H9 (cell line): ENCODE measurements around the gene UQCRC2. TPM values are rescaled to one million over a fixed set of nuclear protein-coding genes. Genes with fewer than 3 reads are reported as not detected.

Source experiments
- DNase-seq: peaks from one replicate; pipeline ENCODE4 v3.0.0-alpha.2; 2017
- H2AFZ ChIP-seq: one replicate; pipeline ENCODE4 v1.6.1; 2013; ENCODE audit warnings: mild to moderate bottlenecking, low read length, control low read depth, moderate library complexity
- H2AK5ac ChIP-seq: 2 replicates; pipeline ENCODE4 v1.6.1; 2013; ENCODE audit warnings: low read length, control low read depth, mixed read lengths; ENCODE audit not compliant: insufficient read length
- H2BK120ac ChIP-seq: one replicate; pipeline ENCODE4 v1.6.1; 2013; ENCODE audit warnings: low read depth, mild to moderate bottlenecking, low read length, control low read depth, inconsistent platforms; ENCODE audit not compliant: poor library complexity, severe bottlenecking
- H2BK12ac ChIP-seq: 2 replicates; pipeline ENCODE4 v1.6.1; 2013; ENCODE audit warnings: low read length, control low read depth, mixed read lengths, low read depth; ENCODE audit not compliant: insufficient read length
- H2BK15ac ChIP-seq: 2 replicates; pipeline ENCODE4 v1.6.1; 2013; ENCODE audit warnings: low read depth, low read length, control low read depth
- H2BK20ac ChIP-seq: one replicate; pipeline ENCODE4 v1.6.1; 2013; ENCODE audit warnings: low read depth, mild to moderate bottlenecking, low read length, control low read depth, inconsistent platforms; ENCODE audit not compliant: poor library complexity, severe bottlenecking
- H2BK5ac ChIP-seq: 2 replicates; pipeline ENCODE4 v1.6.1; 2013; ENCODE audit warnings: low read length, control low read depth, mixed read lengths; ENCODE audit not compliant: insufficient read length
- H3K14ac ChIP-seq: 2 replicates; pipeline ENCODE4 v1.6.1; 2013; ENCODE audit warnings: low read length, control low read depth; ENCODE audit not compliant: insufficient read depth
- H3K18ac ChIP-seq: 2 replicates; pipeline ENCODE4 v1.6.1; 2013; ENCODE audit warnings: low read depth, mild to moderate bottlenecking, mixed read lengths, low read length, control low read depth; ENCODE audit not compliant: insufficient read length
- H3K23ac ChIP-seq: 2 replicates; pipeline ENCODE4 v1.6.1; 2013; ENCODE audit warnings: low read length, control low read depth, mixed read lengths, low read depth; ENCODE audit not compliant: insufficient read length
- H3K23me2 ChIP-seq: 2 replicates; pipeline ENCODE4 v1.6.1; 2013; ENCODE audit warnings: low read depth, mild to moderate bottlenecking, mixed read lengths, low read length, control low read depth; ENCODE audit not compliant: insufficient read length, poor library complexity, severe bottlenecking
- H3K27ac ChIP-seq: 2 replicates; pipeline ENCODE4 v1.5.1; 2013; ENCODE audit warnings: low read length, control low read depth, mixed read lengths, low read depth; ENCODE audit not compliant: insufficient read length
- H3K27me3 ChIP-seq: 2 replicates; pipeline ENCODE4 v1.6.1; 2013; ENCODE audit warnings: low read length, control low read depth, inconsistent platforms; ENCODE audit not compliant: insufficient read depth
- H3K4ac ChIP-seq: 2 replicates; pipeline ENCODE4 v1.6.1; 2013; ENCODE audit warnings: low read depth, mild to moderate bottlenecking, control low read depth, inconsistent platforms, low read length, moderate library complexity
- H3K4me1 ChIP-seq: 2 replicates; pipeline ENCODE4 v1.6.1; 2013; ENCODE audit warnings: low read length, control low read depth, inconsistent platforms; ENCODE audit not compliant: insufficient read depth
- H3K4me2 ChIP-seq: 2 replicates; pipeline ENCODE4 v1.6.1; 2013; ENCODE audit warnings: low read length, control low read depth, mixed read lengths; ENCODE audit not compliant: insufficient read length, insufficient read depth
- H3K56ac ChIP-seq: 2 replicates; pipeline ENCODE4 v1.6.1; 2013; ENCODE audit warnings: low read depth, mild to moderate bottlenecking, mixed read lengths, low read length, control low read depth; ENCODE audit not compliant: insufficient read length
- H3K79me1 ChIP-seq: 2 replicates; pipeline ENCODE4 v1.6.1; 2013; ENCODE audit warnings: low read depth, mild to moderate bottlenecking, moderate library complexity, low read length, control low read depth, inconsistent platforms; ENCODE audit not compliant: insufficient read depth, poor library complexity, severe bottlenecking
- H3K79me2 ChIP-seq: 2 replicates; pipeline ENCODE4 v1.6.1; 2013; ENCODE audit warnings: low read length, control low read depth, inconsistent platforms; ENCODE audit not compliant: insufficient read depth
- H3K9ac ChIP-seq: 2 replicates; pipeline ENCODE4 v1.6.1; 2013; ENCODE audit warnings: low read length, control low read depth, mixed read lengths; ENCODE audit not compliant: insufficient read length; ENCODE audit errors: extremely low read depth
- H3K9me3 ChIP-seq: one replicate; pipeline ENCODE4 v1.6.1; 2013; ENCODE audit warnings: low read depth, low read length, inconsistent platforms; ENCODE audit not compliant: control insufficient read depth
- H3T11ph ChIP-seq: one replicate; pipeline ENCODE4 v1.6.1; 2013; ENCODE audit warnings: mild to moderate bottlenecking, low read length, control low read depth, inconsistent platforms
- H4K20me1 ChIP-seq: one replicate; pipeline ENCODE4 v1.6.1; 2013; ENCODE audit not compliant: control insufficient read depth, insufficient read length, insufficient read depth
- H4K5ac ChIP-seq: 2 replicates; pipeline ENCODE4 v1.6.1; 2013; ENCODE audit warnings: low read depth, mild to moderate bottlenecking, mixed read lengths, low read length, control low read depth; ENCODE audit not compliant: insufficient read length
- H4K8ac ChIP-seq: replicated peaks from 2 replicates; pipeline ENCODE4 v1.6.1; 2013; ENCODE audit warnings: low read length, control low read depth, mixed read lengths, low read depth; ENCODE audit not compliant: insufficient read length
- H4K91ac ChIP-seq: 2 replicates; pipeline ENCODE4 v1.6.1; 2013; ENCODE audit warnings: low read depth, mild to moderate bottlenecking, moderate library complexity, mixed read lengths, low read length, control low read depth; ENCODE audit not compliant: insufficient read length
- H3K27ac Mint-ChIP-seq, 3 experiments: 2 replicates in 2 of 3; 3 replicates in 1 of 3; pipeline ENCODE4 v1.8.0; 2020 to 2021; ENCODE audit warnings: mixed read lengths in 3 of 3, mild to moderate bottlenecking in 1 of 3, moderate library complexity in 1 of 3
- H3K27me3 Mint-ChIP-seq: 2 replicates; pipeline ENCODE4 v1.8.0; 2021; ENCODE audit warnings: low read depth, mild to moderate bottlenecking, moderate library complexity, mixed read lengths
- H3K36me3 Mint-ChIP-seq, 3 experiments: 2 replicates in 2 of 3; 3 replicates in 1 of 3; pipeline ENCODE4 v1.8.0; 2020 to 2021; ENCODE audit warnings: low read depth in 3 of 3, mixed read lengths in 3 of 3; ENCODE audit not compliant: insufficient read depth in 1 of 3
- H3K4me1 Mint-ChIP-seq, 2 experiments: 2 replicates each; pipeline ENCODE4 v1.8.0; 2020; ENCODE audit warnings: mixed read lengths in 2 of 2
- H3K4me3 Mint-ChIP-seq, 2 experiments: 2 replicates in 1 of 2; 3 replicates in 1 of 2; pipeline ENCODE4 v1.8.0; 2020 to 2021; ENCODE audit warnings: mild to moderate bottlenecking in 2 of 2, mixed read lengths in 2 of 2, moderate library complexity in 1 of 2
- H3K9me3 Mint-ChIP-seq, 2 experiments: 2 replicates in 1 of 2; 3 replicates in 1 of 2; pipeline ENCODE4 v1.8.0; 2020; ENCODE audit warnings: mild to moderate bottlenecking in 2 of 2, mixed read lengths in 2 of 2, moderate library complexity in 1 of 2
- WGBS: extraction: QIAGEN DNeasy Blood & Tissue Kit; methylation state at CpG from one replicate; pipeline ENCODE4 v1.1.7; 2013; ENCODE audit warnings: missing lambda C conversion rate, low lambda C conversion rate, mixed read lengths; ENCODE audit not compliant: insufficient read length; ENCODE audit errors: extremely low coverage; 5-methylcytosine and 5-hydroxymethylcytosine counted together
- total RNA-seq: library from RNA; stranded (reverse); gene quantifications from 2 replicates; pipeline ENCODE4 v1.2.1, GENCODE V29; 2021
- TF ChIP-seq, protein P1 (sequence below): fragments of 200-600 bp; sonication (generic); conservative IDR thresholded peaks from 3 replicates; pipeline ENCODE4 v1.8.0; 2021; ENCODE audit warnings: antibody characterized with exemption, mild to moderate bottlenecking

The UQCRC2 gene
- total RNA-seq, 1 experiment from 2014 or later: 228 TPM

DNA sequence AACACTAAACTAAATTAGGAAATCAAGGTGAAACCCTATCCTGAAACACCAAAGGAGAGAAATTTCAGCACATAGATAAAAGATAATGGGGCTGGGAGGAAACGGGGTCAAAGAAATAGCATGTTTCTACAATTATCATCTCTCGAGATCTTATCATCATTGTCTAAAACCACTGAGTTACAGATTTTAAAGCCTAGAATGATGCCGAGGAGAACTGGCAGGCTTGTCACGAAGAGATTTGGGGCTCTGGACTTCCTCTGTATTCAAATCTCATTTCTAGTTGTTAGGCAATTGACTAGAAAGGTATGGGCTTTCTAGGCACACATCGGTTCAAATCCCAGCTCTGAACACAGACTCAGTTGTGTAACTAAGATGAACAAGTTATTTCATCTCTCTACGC, 38.5 kb downstream of the UQCRC2 start:
- Histone ChIP-seq H3K18ac (no peak overlapping the region), H2BK12ac (no peak overlapping the region), H2BK15ac (no peak overlapping the region), H4K5ac (no peak overlapping the region), H4K20me1 (no peaks in the 10 kb centered on the region), H3K56ac (no peak overlapping the region), H4K8ac (no peak overlapping the region), H3K27ac (no peak overlapping the region), H3K23me2 (no peaks in the 10 kb centered on the region), H3K79me1 (no peaks in the 10 kb centered on the region), H3K4me1 (no peaks in the 10 kb centered on the region), H3K27me3 (no peaks in the 10 kb centered on the region), H3K79me2 (no peaks in the 10 kb centered on the region), H4K91ac (no peak overlapping the region), H2BK5ac (no peak overlapping the region), H2AK5ac (no peak overlapping the region), H2BK120ac (no peak overlapping the region), H3K14ac (no peak overlapping the region), H3K9ac (no peak overlapping the region), H3K4me2 (no peak overlapping the region), H3T11ph (no peak overlapping the region), H2BK20ac (no peak overlapping the region), H3K4ac (no peak overlapping the region), H3K23ac (no peak overlapping the region), H3K9me3 (no peaks in the 10 kb centered on the region), H2AFZ (no peak overlapping the region)
- no peaks in the 10 kb centered on the region for H3K27me3 Mint-ChIP-seq
- H3K27ac Mint-ChIP-seq: no peak overlapping the region; a peak in 1 of 7 replicates
- H3K4me3 Mint-ChIP-seq: no peak overlapping the region
- peaks cover 9 to 12% of the 10 kb centered on the region in 2 experiments for H3K4me1 Mint-ChIP-seq
- WGBS: no CpG with 5 or more reads among the region's 6 CpGs
- DNase-seq: no peak
- no peaks in the 10 kb centered on the region for H3K9me3 Mint-ChIP-seq
- TF ChIP-seq, protein P1, sequence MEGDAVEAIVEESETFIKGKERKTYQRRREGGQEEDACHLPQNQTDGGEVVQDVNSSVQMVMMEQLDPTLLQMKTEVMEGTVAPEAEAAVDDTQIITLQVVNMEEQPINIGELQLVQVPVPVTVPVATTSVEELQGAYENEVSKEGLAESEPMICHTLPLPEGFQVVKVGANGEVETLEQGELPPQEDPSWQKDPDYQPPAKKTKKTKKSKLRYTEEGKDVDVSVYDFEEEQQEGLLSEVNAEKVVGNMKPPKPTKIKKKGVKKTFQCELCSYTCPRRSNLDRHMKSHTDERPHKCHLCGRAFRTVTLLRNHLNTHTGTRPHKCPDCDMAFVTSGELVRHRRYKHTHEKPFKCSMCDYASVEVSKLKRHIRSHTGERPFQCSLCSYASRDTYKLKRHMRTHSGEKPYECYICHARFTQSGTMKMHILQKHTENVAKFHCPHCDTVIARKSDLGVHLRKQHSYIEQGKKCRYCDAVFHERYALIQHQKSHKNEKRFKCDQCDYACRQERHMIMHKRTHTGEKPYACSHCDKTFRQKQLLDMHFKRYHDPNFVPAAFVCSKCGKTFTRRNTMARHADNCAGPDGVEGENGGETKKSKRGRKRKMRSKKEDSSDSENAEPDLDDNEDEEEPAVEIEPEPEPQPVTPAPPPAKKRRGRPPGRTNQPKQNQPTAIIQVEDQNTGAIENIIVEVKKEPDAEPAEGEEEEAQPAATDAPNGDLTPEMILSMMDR: no peak
- H3K36me3 Mint-ChIP-seq: no peaks in the 10 kb centered on the region; a peak in 1 of 7 replicates
